Fibroblast of the aortic adventitia (primary cell): ENCODE data around the gene ATXN2L. TPM values are rescaled to one million over a fixed set of nuclear protein-coding genes. Genes with fewer than 3 reads are reported as not detected.
A peak's percentile ranks its signal among the peaks of the same experiment; 100 is the strongest.
"Not testable (repeated sequence)": the region's sequence is repeated elsewhere in the genome, so short reads cannot be mapped to it uniquely, and the experiment has no call there.

ENCODE experiments used
- DNase-seq: peaks from one replicate; pipeline ENCODE4 v3.0.0-alpha.2; 2010; ENCODE audit warnings: low read depth
- H3K4me3 ChIP-seq: 2 replicates; pipeline ENCODE4 v1.5.1; 2011; ENCODE audit warnings: low read depth, mild to moderate bottlenecking, control low read depth, low read length, moderate library complexity
- total RNA-seq: library from RNA; depleted of rRNA; stranded (reverse); fragments of >200 nt; gene quantifications from 2 replicates; pipeline ENCODE4 v1.2.3, GENCODE V29; 2012; ENCODE audit warnings: low replicate concordance
- TF ChIP-seq, protein P1 (sequence below): IDR thresholded peaks from 2 replicates; pipeline ENCODE4 v1.5.1; 2011; ENCODE audit warnings: mild to moderate bottlenecking, low read length, control low read depth, inconsistent platforms; ENCODE audit not compliant: insufficient read depth

ATXN2L gene, protein sequence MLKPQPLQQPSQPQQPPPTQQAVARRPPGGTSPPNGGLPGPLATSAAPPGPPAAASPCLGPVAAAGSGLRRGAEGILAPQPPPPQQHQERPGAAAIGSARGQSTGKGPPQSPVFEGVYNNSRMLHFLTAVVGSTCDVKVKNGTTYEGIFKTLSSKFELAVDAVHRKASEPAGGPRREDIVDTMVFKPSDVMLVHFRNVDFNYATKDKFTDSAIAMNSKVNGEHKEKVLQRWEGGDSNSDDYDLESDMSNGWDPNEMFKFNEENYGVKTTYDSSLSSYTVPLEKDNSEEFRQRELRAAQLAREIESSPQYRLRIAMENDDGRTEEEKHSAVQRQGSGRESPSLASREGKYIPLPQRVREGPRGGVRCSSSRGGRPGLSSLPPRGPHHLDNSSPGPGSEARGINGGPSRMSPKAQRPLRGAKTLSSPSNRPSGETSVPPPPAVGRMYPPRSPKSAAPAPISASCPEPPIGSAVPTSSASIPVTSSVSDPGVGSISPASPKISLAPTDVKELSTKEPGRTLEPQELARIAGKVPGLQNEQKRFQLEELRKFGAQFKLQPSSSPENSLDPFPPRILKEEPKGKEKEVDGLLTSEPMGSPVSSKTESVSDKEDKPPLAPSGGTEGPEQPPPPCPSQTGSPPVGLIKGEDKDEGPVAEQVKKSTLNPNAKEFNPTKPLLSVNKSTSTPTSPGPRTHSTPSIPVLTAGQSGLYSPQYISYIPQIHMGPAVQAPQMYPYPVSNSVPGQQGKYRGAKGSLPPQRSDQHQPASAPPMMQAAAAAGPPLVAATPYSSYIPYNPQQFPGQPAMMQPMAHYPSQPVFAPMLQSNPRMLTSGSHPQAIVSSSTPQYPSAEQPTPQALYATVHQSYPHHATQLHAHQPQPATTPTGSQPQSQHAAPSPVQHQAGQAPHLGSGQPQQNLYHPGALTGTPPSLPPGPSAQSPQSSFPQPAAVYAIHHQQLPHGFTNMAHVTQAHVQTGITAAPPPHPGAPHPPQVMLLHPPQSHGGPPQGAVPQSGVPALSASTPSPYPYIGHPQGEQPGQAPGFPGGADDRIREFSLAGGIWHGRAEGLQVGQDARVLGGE
- 45.5 and 69.8 TPM in 2 replicates for total RNA-seq

DNA sequence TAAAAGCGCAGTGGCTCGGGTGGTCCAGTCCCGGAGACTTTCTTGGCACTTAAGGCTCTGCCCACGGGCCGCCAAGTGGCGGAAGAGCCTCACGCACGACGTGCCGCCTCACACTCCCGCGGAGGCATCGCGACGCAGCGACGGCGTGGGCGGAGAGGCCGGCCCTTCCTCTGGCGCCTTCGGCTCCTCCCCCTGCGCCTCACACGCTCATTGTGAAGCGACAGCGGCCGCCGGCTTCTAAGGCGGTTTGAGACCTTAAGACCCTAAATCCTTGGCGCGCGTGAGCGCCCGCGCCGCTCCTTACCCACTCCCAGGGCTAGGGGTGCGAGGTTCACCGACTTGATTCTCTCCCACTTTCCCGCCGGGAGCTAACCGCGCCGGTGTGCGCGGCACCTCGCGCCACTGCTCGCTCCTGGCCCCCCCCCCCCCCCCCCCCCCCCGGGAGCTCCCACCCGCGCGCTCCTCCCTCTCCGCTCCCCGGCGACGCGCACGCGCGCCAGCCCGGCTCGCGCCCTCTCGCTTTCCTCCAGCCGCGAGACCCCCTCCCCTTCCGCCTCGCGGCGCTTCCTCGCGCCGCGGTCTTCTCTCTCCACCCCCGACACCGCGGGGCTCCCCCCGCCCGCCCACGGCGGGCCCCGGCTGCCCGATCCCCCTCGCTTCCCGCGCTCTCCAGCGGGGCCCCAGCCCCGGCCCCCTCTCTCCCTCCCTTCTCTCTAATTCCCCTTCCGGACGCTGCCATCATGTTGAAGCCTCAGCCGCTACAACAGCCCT, at the start of gene ATXN2L:
Gene ATXN2L (plus strand): TSS at position 480 of the 771 bp plus-strand sequence. CDS start 261 bp downstream, at position 741.
- peak; percentile 95 for DNase-seq
- peak within 1 kb of the TSS; percentile 99 for H3K4me3 ChIP-seq
- TF ChIP-seq, protein P1, sequence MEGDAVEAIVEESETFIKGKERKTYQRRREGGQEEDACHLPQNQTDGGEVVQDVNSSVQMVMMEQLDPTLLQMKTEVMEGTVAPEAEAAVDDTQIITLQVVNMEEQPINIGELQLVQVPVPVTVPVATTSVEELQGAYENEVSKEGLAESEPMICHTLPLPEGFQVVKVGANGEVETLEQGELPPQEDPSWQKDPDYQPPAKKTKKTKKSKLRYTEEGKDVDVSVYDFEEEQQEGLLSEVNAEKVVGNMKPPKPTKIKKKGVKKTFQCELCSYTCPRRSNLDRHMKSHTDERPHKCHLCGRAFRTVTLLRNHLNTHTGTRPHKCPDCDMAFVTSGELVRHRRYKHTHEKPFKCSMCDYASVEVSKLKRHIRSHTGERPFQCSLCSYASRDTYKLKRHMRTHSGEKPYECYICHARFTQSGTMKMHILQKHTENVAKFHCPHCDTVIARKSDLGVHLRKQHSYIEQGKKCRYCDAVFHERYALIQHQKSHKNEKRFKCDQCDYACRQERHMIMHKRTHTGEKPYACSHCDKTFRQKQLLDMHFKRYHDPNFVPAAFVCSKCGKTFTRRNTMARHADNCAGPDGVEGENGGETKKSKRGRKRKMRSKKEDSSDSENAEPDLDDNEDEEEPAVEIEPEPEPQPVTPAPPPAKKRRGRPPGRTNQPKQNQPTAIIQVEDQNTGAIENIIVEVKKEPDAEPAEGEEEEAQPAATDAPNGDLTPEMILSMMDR = no peak

DNA sequence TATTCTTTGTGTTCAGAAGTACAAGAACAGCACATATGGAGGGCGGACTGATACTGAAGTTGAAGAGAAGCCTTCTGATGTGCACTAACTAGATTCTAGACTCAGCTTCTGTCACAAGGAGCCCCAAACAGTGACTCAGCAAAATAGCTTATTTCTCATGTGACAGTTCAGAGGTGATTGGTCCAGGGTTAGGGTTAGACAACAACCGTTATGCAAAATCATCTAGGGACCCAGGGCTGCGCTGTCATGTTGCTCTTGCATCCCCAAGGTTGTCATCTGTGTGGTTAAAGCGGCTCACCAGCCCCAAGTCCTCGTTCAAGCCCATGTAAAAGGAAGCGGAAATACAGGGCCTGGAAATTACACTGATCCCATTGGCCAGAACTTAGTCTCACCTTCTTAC, 41.1 kb upstream of the ATXN2L start:
- H3K4me3 ChIP-seq, DNase-seq: not testable (repeated sequence)

DNA sequence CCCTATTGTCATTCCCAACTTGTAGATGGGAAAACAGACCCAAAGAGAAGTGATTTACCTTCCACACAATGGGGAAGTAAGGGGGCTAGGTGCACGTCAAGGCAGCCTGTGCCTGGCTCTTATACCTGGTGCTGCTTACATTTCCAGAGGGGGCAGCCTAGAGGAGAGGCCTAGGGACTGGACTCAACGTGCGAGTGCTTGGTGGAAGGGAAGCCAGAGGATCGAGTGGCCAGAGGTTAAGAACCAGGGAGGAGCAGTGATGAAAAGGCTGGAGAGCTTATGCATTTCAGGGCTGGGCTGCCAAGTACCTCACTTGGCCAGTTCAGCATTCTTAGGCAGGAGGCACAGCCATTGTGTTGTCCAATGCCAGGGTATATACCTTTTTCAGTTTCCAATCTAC, 40.4 kb upstream of the ATXN2L start:
- not testable (repeated sequence) for DNase-seq, H3K4me3 ChIP-seq

DNA sequence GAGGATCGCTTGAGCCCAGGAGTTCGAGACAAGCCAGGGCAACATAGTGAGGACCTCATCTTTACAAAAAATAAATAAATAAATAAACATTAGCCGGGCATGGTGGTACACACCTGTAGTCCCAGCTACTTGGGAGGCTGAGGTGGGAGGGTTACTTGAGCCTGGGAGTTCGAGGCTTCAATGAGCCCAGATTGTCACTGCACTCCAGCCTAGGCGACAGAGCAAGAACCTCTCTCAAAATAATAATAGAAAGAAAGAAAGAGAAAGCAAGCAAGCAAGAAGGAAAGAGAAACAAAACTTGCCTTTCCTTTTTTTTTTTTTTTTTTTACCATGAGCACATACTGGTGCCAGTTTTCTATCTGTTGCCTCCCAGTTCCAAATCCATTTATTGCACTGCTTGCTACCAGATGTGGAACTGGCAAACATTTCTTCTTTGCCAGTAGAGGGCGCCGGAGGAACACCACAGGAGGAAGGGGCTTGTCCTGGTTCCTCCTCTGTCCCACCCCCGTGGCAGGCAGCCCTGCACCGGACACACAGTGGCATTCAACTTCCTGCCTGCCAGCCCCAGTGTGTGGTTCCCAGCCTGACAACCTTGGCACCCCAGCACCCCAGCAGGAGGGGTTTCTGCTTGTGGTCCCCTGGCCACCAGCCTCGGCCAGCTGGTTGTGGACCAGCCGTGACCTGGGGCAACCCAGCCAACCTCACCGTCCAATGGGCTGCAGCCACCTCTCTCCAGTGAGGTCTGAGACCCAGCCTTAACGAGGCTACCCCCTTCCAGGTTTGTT, 20.4 kb upstream of the ATXN2L start:
- H3K4me3 ChIP-seq = not testable (repeated sequence)
- TF ChIP-seq, protein P1 = peak; percentile 60
- DNase-seq = peak; percentile 91

DNA sequence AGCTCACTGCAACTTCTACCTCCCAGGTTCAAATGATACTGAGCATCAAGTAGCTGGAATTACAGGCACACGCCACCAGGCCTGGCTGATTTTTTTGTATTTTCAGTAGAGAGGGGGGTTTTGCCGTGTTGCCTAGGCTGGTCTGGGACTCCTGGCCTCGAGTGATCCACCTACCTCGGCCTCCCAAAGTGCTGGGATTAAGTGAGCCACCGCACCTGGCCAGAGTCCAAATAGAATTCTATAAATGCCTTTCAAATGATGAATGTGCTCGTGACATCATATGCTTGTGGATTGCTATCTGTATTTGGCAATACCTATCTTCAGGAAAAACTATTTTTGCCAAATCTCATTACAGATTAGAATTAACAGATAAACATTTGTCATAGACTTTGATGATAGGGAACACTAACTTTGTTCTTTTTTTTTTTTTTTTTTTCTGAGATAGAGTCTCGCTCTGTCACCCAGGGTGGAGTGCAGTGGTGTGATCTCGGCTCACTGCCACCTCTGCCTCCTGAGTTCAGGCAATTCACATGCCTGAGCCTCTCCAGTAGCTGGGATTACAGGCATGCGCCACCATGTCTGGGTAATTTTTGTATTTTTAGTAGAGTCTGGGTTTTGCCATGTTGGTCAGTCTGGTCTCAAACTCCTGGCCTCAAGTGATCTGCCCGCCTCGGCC, 15.2 kb upstream of the ATXN2L start:
- not testable (repeated sequence) for H3K4me3 ChIP-seq, DNase-seq

DNA sequence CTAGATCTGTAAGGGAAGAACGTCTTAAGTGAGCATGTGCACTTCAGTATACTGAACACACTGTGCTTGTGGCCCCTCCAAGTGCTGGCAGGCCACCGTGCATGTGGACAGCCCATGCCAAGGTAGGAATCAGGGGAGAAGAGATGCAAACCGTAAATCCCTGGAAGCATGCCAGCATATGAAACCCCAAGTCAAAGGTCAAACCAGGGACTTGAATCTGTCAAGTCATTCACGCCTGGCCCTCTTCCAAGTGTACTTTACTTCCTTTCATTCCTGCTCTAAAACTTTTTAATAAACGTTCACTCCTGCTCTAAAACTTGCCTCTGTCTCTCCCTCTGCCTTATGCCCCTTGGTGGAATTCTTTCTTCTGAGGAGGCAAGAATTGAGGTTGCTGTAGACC, 2.8 kb upstream of the ATXN2L start:
- no peak overlapping the region for H3K4me3 ChIP-seq
- DNase-seq = no peak
- TF ChIP-seq, protein P1 = no peak

DNA sequence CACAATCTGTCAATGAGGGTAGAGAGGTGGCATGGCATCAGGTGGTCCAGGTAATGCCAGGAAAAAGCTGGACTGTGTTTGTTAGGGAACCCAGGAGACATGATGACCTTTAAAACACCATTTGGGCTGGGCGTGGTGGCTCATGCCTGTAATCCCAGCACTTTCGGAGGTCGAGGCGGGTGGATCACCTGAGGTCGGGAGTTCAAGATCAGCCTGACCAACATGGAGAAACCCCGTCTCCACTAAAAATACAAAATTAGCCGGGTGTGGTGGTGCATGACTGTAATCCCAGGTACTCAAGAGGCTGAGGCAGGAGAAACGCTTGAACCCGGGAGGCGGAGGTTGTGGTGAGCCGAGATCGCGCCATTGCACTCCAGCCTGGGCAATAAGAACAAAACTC, 2.3 kb upstream of the ATXN2L start:
- DNase-seq, H3K4me3 ChIP-seq: not testable (repeated sequence)
